Dendritic cell treated with granulocyte-macrophage colony-stimulating factor and Interleukin-4, amounts not matched to agents 40 ng/mL and 50 ng/mL, for 4 days (primary cell): ENCODE results near the gene DHX57.

Experiments
- H3K27ac Mint-ChIP-seq: one replicate; pipeline ENCODE4 v1.8.0; 2022; ENCODE audit warnings: mild to moderate bottlenecking, mixed read lengths
- H3K27me3 Mint-ChIP-seq: one replicate; pipeline ENCODE4 v1.8.0; 2022; ENCODE audit warnings: mild to moderate bottlenecking, mixed read lengths
- H3K36me3 Mint-ChIP-seq: one replicate; pipeline ENCODE4 v1.8.0; 2022; ENCODE audit warnings: low read depth, mixed read lengths
- H3K4me1 Mint-ChIP-seq: one replicate; pipeline ENCODE4 v1.8.0; 2022; ENCODE audit warnings: low read depth, mixed read lengths
- H3K4me3 Mint-ChIP-seq: one replicate; pipeline ENCODE4 v1.8.0; 2022; ENCODE audit warnings: mild to moderate bottlenecking, moderate library complexity, mixed read lengths
- H3K9me3 Mint-ChIP-seq: one replicate; pipeline ENCODE4 v1.8.0; 2022; ENCODE audit warnings: mixed read lengths
- intact Hi-C: fragments of 100-400 bp; cut with micrococcal nuclease; formaldehyde crosslinking; loops from one replicate; pipeline ENCODE4 v1.15.0; 2022

DHX57 gene

DNA sequence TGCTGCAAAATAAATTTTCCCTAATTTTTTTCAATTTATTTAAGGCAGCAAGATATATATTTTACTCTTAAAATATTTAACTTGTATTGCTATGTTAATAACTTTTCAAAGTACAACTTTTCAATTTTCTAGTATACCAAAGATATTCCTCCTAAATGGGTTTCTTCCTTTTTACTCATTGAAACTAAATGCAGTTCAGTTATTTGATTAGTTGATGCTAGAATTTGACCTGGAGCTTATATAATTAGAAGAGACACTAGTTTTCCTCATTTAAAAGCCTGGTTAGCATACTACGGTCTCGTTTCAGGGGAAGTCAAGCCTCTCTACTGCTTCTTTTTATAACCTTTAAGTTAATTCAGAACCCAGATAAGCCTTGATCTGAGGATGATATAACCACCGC is 13.8 kb upstream of the DHX57 start, which contains the start of gene ARHGEF33:
Gene ARHGEF33 (plus strand): TSS at position 301 of the 400 bp plus-strand sequence. CDS start 29,573 bp downstream, outside the sequence.
- H3K27ac Mint-ChIP-seq = no peak within 1 kb of the TSS
- no peaks in the 10 kb centered on the region for H3K9me3 Mint-ChIP-seq
- intact Hi-C loops = no loop called here
- H3K4me1 Mint-ChIP-seq = no peaks in the 10 kb centered on the region
- no peaks in the 10 kb centered on the region for H3K27me3 Mint-ChIP-seq
- H3K4me3 Mint-ChIP-seq = no peak within 1 kb of the TSS
- no peaks in the 10 kb centered on the region for H3K36me3 Mint-ChIP-seq

DNA sequence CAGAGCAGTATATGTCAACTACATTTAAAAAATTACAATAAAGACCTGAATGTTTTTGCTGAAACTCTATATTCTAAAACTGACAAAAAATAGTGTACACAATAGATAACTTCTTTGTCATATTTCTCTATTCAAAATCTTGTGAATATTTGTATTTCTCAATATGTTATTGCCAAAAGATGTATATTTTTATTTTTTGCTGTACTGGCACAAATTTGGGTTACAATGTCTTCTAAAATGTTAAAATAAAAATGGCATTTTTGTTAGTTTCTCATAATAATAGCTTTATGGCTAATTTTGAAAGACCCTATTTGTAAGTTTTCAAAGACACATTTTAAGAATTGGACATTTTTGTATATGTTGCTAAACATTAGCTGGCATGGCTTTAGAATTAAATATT is 13.3 kb upstream of the DHX57 start:
- H3K4me1 Mint-ChIP-seq = no peaks in the 10 kb centered on the region
- H3K27ac Mint-ChIP-seq = no peak overlapping the region
- H3K27me3 Mint-ChIP-seq = no peaks in the 10 kb centered on the region
- H3K4me3 Mint-ChIP-seq = no peak overlapping the region
- H3K36me3 Mint-ChIP-seq = no peaks in the 10 kb centered on the region
- intact Hi-C loops = no loop called here
- no peaks in the 10 kb centered on the region for H3K9me3 Mint-ChIP-seq

DNA sequence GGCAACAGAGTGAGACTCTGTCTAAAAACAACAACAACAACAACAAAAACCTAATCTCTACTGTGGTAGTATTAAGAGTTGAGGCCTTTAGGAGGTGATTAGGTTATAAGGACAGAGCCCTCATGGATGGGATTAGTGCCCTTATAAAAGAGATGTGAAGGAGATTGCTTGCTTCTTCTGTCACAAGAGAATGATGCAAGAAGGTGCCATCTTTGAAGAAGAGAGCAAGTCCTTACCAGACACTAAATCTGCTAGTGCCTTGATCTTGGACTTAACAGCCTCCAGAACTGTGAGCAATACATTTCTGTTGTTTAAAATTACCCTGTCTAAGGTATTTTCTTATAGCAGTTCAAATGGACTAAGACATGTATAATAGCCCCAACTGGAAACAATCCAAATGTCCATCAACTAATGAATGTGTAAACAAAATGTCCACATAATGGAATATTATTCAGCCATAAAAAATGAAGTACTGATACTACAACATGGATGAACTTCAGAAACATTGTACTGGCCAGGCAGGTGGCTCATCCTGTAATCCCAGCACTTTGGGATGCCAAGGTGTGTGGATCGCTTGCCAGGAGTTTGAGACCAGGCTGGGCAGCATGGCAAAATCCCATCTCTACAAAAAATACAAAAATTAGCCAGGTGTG is 12.3 kb upstream of the DHX57 start:
- H3K9me3 Mint-ChIP-seq = no peaks in the 10 kb centered on the region
- H3K27ac Mint-ChIP-seq = no peak overlapping the region
- H3K36me3 Mint-ChIP-seq = no peaks in the 10 kb centered on the region
- no peaks in the 10 kb centered on the region for H3K27me3 Mint-ChIP-seq
- intact Hi-C loops = no loop called here
- no peaks in the 10 kb centered on the region for H3K4me1 Mint-ChIP-seq
- H3K4me3 Mint-ChIP-seq = no peak overlapping the region

DNA sequence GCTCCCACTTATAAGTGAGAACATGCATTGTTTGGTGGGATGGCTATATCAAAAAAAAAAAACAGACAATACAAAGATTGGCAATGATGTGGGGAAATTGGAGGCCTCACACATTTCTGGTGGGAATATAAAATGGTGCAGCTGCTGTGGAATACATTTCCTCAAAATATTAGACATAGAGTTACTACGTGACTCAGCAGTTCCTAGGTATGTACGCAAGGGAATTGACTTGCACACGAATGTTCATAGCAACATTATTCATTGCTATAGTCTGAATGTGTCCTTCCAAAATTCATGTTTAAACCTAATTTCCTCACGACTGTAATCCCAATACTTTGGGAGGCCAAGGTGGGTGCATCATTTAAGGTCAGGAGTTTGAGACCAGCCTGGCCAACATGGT is 11.6 kb upstream of the DHX57 start:
- Mint-ChIP-seq H3K4me3 (no peak overlapping the region), H3K36me3 (no peaks in the 10 kb centered on the region), H3K9me3 (no peaks in the 10 kb centered on the region), H3K4me1 (no peaks in the 10 kb centered on the region), H3K27ac (no peak overlapping the region), H3K27me3 (no peaks in the 10 kb centered on the region)
- intact Hi-C loops = no loop called here

DNA sequence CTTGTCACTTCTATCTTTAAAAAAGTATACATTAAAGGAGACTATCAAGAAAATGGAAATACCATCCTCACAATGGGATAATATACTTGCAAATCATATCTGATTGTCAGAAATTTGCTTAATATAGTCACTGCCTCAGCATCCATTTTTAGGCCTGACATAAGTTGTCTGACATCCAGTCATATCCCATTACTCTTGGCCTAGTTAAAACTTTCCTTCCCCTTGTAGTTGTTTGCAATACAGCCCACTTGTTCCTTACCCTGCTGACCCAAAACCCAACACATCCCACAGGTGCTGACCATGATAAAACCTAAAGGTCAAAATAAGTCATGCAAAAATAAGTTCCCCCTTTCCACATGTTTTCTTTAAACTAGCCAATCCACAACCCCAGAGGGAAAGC is 10.3 kb upstream of the DHX57 start:
- Mint-ChIP-seq H3K36me3 (no peaks in the 10 kb centered on the region), H3K9me3 (no peaks in the 10 kb centered on the region), H3K4me1 (no peaks in the 10 kb centered on the region), H3K4me3 (no peak overlapping the region), H3K27ac (no peak overlapping the region), H3K27me3 (no peaks in the 10 kb centered on the region)
- intact Hi-C loops = no loop called here

DNA sequence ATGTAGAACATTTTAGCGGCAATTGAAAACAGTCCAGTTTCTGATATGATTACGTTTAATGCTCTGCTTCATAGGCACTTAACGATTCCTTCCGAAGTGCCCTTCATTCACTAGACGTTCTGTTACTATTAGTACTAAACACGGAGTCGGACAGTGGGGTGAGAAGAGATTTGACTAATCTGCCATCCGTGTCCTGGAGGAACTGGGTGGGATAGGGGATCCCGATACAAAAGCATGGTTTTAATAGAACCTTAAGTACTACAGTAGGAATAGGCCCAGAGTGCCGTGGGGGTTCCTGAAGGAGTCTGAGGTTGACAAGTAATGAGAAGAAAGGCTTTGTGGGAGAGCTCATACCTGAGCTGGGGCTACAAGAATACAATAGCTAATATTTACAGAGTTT is 673 bp upstream of the DHX57 start:
- Mint-ChIP-seq H3K27ac (peak overlapping the region; percentile 85), H3K9me3 (peaks cover 17% of the 10 kb centered on the region), H3K4me3 (peak overlapping the region; percentile 85), H3K27me3 (no peaks in the 10 kb centered on the region), H3K36me3 (peaks cover 31% of the 10 kb centered on the region), H3K4me1 (peaks cover 27% of the 10 kb centered on the region)
- intact Hi-C loops = loop anchor here (10.0 kb wide), 1 partner anchor 102 kb away; the partner anchor contains the start of gene GEMIN6

DNA sequence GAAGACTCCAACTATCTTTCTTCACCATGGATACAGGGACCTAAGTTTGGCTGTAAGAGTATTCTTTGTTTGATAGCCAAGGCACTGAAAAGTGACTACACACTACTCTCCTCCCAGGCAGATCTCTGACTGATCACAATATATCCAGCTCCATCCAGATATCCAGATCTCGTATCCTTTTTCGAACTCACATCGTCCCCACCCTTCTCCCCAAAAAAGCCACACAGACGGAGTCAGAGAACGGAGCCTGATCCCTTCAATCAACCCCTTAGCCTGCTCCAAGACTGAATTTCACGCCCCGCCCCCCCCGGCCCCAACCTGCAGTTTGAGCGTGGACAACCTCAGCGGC is 533 bp downstream of the DHX57 start:
- Mint-ChIP-seq H3K27ac (peak overlapping the region; percentile 85), H3K4me3 (peak overlapping the region; percentile 85), H3K27me3 (no peaks in the 10 kb centered on the region)

DNA sequence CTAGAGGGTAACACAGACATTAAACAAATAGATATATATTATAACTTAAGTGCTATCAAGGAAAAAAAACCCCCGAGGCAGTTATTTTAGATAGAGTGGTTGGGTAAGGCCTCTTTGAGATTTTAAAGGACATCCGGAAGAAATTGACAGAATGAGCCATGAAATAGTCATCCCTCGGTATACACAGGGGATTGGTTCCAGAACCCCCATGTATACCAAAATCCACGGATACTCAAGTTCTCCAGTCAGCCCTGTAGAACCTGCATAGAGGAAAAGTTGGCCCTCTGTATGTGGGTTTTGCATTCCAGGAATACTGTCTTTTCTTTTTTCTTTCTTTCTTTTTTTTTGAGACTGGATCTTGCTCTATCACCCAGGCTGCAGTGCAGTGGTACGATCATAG is 2.0 kb downstream of the DHX57 start:
- H3K9me3 Mint-ChIP-seq = peaks cover 31% of the 10 kb centered on the region
- H3K4me3 Mint-ChIP-seq = no peak overlapping the region
- H3K36me3 Mint-ChIP-seq = peaks cover 41% of the 10 kb centered on the region
- H3K27ac Mint-ChIP-seq = no peak overlapping the region
- intact Hi-C loops = loop anchor here (2.0 to 10.0 kb wide), 2 partner anchors 99 to 123 kb away; partner anchors contain the start of genes GEMIN6 and SRSF7
- peaks cover 27% of the 10 kb centered on the region for H3K4me1 Mint-ChIP-seq
- no peaks in the 10 kb centered on the region for H3K27me3 Mint-ChIP-seq

More for the DNA sequence above, 533 bp downstream of the DHX57 start:
- Mint-ChIP-seq H3K4me1 (peaks cover 27% of the 10 kb centered on the region), H3K36me3 (peaks cover 36% of the 10 kb centered on the region), H3K9me3 (peaks cover 22% of the 10 kb centered on the region)
- intact Hi-C loops = loop anchor here (2.0 to 10.0 kb wide), 2 partner anchors 100 to 124 kb away; partner anchors contain the start of genes GEMIN6 and SRSF7

DNA sequence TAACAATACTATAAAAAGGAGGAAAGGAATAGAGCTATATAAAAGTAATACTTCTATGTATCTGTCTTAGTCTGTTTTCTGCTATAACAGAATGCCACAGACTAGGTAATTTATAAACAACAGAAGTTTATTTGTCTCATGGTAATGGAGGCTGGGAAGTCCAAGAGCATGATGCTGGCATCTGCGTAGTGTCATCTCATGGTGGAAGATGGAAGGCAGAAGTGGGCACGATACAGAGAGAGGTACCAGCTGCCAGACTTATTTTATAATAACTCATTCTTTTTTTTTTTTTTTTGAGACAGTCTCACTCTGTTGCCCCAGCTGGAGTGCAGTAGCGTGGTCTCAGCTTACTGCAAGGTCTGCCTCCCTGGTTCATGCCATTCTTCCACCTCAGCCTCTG is 4.3 kb downstream of the DHX57 start:
- H3K9me3 Mint-ChIP-seq = peaks cover 32% of the 10 kb centered on the region
- H3K4me1 Mint-ChIP-seq = peaks cover 23% of the 10 kb centered on the region
- H3K27me3 Mint-ChIP-seq = no peaks in the 10 kb centered on the region
- intact Hi-C loops = loop anchor here (10.0 kb wide), 1 partner anchor 97 kb away; the partner anchor contains the start of gene GEMIN6
- no peak overlapping the region for H3K4me3 Mint-ChIP-seq
- no peak overlapping the region for H3K27ac Mint-ChIP-seq
- H3K36me3 Mint-ChIP-seq = peaks cover 49% of the 10 kb centered on the region

DNA sequence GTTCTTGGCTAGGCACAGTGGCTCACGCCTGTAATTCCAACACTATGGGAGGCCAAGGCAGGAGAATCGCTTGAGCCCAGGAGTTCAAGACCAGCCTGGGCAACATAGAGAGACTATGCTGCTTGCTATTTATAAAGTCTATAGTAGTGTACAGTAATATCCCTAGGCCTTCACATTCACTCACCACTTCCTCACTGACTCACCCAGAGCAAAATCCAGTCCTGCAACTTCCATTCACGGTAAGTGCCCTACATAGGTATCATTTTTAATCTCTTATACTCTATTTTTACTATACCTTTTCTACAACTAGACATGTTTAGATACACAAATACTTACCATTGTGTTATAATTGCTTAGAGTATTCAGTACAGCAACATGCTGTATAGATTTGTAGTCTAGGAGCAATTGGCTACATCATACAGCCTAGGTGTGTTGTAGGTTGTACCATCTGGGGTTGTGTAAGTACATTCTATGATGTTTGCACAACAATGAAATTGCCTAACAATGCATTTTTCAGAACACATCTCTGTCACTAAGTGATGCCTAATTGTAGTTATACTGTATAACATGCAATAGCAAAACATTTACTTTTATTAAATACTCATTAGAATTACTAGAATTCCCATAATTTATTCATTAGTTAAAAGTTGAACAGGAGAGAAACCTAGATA is 8.8 kb downstream of the DHX57 start:
- H3K4me1 Mint-ChIP-seq = no peaks in the 10 kb centered on the region
- intact Hi-C loops = no loop called here
- H3K36me3 Mint-ChIP-seq = peaks cover 46% of the 10 kb centered on the region
- peaks cover 32% of the 10 kb centered on the region for H3K9me3 Mint-ChIP-seq
- H3K27ac Mint-ChIP-seq = no peak overlapping the region
- H3K4me3 Mint-ChIP-seq = no peak overlapping the region
- no peaks in the 10 kb centered on the region for H3K27me3 Mint-ChIP-seq

DNA sequence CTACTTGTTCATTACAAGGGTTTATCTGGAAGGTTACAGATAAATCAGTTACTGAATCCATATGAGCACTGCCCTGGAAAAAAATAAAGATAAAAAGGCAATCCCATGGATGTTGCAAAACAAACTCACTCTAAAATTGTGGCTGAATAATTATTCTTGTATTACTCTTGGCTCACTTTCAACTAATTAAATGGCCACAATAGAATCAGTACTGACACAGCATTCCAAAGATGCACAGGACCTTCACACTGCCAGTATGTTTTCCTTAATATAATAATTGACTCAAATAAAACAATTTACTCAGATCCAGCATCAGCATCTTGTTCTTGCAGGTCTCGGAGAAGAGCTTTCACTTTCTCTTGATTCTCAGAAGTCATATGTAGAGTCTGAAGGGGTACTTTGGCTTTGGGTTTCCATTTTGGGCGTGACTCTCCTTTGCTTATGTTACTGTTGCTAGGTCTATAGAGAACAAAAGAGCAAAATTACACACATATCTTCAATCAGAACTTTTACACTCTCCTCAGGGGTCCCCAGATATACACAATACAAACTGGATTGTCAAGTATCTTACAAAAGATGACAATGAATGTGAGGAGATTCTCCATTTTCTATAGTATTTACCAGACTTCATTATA is 12.6 kb downstream of the DHX57 start:
- Mint-ChIP-seq H3K36me3 (peaks cover 57% of the 10 kb centered on the region), H3K4me1 (no peaks in the 10 kb centered on the region), H3K4me3 (no peak overlapping the region), H3K27me3 (no peaks in the 10 kb centered on the region), H3K27ac (no peak overlapping the region), H3K9me3 (peaks cover 13% of the 10 kb centered on the region)
- intact Hi-C loops = no loop called here

DNA sequence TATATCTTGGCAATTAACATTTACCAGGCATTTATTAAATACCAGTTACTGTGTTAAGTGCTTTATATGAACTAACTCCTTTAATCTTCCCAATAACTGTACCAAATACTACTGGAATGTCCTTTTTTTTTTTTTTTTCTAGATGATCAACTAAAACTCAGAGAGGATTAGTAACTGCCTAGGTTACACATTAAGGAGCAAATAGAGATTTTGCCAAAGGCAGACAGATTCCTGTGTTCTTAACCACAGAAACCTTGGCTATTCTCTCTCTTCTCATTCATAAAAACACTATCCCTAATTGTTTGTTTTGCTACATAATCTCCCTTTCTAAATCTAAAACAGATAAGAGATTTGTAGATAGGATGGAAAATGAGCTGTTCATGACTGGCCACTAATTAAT is 13.3 kb downstream of the DHX57 start:
- Mint-ChIP-seq H3K9me3 (peaks cover 13% of the 10 kb centered on the region), H3K36me3 (peaks cover 56% of the 10 kb centered on the region), H3K27ac (no peak overlapping the region), H3K4me3 (no peak overlapping the region), H3K27me3 (no peaks in the 10 kb centered on the region), H3K4me1 (no peaks in the 10 kb centered on the region)
- intact Hi-C loops = no loop called here

DNA sequence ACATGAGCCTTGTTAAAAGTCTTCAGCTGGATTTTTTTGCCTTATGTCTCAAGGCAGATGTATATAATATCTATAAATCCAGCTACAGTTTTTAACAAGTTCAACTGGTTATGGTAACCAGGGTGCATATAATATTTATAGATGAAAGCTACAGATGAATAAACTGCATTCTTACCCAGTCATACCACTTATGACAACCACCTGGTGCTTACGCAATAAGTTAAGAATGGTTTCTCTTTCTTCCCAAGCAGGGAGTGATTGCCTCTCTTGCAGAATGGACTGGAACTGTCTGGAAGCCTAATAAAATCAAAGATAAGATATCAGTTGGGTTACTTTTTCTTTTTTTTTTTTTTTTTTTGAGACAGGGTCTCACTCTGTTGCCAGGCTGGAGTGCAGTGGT is 19.6 kb downstream of the DHX57 start:
- H3K36me3 Mint-ChIP-seq = peaks cover 65% of the 10 kb centered on the region
- no peak overlapping the region for H3K27ac Mint-ChIP-seq
- intact Hi-C loops = no loop called here
- H3K4me3 Mint-ChIP-seq = no peak overlapping the region
- no peaks in the 10 kb centered on the region for H3K9me3 Mint-ChIP-seq
- H3K27me3 Mint-ChIP-seq = no peaks in the 10 kb centered on the region
- H3K4me1 Mint-ChIP-seq = no peaks in the 10 kb centered on the region

DNA sequence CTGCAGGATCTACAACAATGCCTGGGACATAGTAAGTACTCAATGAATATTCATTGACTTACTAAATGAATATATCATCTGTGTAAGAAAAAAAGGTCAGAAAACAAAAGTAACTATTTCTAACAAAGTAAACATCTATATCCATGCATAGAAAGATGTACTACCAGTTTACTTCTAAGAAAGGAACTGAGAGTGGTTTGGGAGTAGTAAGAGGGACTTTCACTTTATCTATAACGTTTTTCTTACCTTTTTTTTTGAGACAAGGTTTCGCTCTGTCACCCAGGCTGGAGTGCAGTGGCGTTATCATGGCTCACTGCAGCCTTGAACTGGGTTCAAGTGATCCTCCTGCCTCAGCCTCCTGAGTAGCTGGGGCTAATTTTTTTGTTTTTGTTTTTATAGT is 25.7 kb downstream of the DHX57 start:
- no peak overlapping the region for H3K27ac Mint-ChIP-seq
- H3K4me3 Mint-ChIP-seq = no peak overlapping the region
- peaks cover 73% of the 10 kb centered on the region for H3K36me3 Mint-ChIP-seq
- no peaks in the 10 kb centered on the region for H3K9me3 Mint-ChIP-seq
- H3K4me1 Mint-ChIP-seq = peaks cover 6% of the 10 kb centered on the region
- intact Hi-C loops = no loop called here
- H3K27me3 Mint-ChIP-seq = no peaks in the 10 kb centered on the region
